Neural cell (in vitro differentiated cells): ENCODE data around the gene ETFA. TPM values are rescaled to one million over a fixed set of nuclear protein-coding genes. Genes with fewer than 3 reads are reported as not detected.

Experiments used
- H2AFZ ChIP-seq: fragments of 200-600, 300-800 bp; sonication (generic), shearing (Covaris generic); 2 replicates; pipeline ENCODE4 v1.6.0; 2014; ENCODE audit warnings: low read depth, mild to moderate bottlenecking, antibody characterized with exemption, low read length, moderate library complexity
- H3F3A ChIP-seq: fragments of 200-600 bp; shearing (Covaris generic); 2 replicates; pipeline ENCODE4 v1.6.1; 2016; ENCODE audit warnings: mild to moderate bottlenecking, moderate library complexity, mixed read lengths, antibody characterized with exemption, low read length; ENCODE audit not compliant: insufficient read depth, poor library complexity, severe bottlenecking
- H3K27ac ChIP-seq: fragments of 200-600, 300-800 bp; sonication (generic), shearing (Covaris generic); 2 replicates; pipeline ENCODE4 v1.5.1; 2014; ENCODE audit warnings: mild to moderate bottlenecking, low read length, moderate library complexity
- H3K27me3 ChIP-seq: fragments of 300-800, 200-600 bp; sonication (generic), shearing (Covaris generic); 2 replicates; pipeline ENCODE4 v1.6.0; 2014; ENCODE audit warnings: mild to moderate bottlenecking, low read depth, low read length, moderate library complexity; ENCODE audit not compliant: insufficient read depth
- H3K36me3 ChIP-seq: fragments of 300-800, 200-600 bp; sonication (generic), shearing (Covaris generic); 2 replicates; pipeline ENCODE4 v1.5.1; 2014; ENCODE audit warnings: mild to moderate bottlenecking, antibody characterized with exemption, low read length, moderate library complexity; ENCODE audit not compliant: insufficient read depth
- H3K4me2 ChIP-seq: fragments of 300-800, 200-600 bp; sonication (generic), shearing (Covaris generic); 2 replicates; pipeline ENCODE4 v1.6.0; 2014; ENCODE audit warnings: mild to moderate bottlenecking, low read length
- H3K4me3 ChIP-seq: fragments of 300-800, 200-600 bp; sonication (generic), shearing (Covaris generic); 2 replicates; pipeline ENCODE4 v1.5.1; 2014; ENCODE audit warnings: mild to moderate bottlenecking, low read length, moderate library complexity
- H3K79me2 ChIP-seq: fragments of 200-600 bp; shearing (Covaris generic); replicated peaks from 2 replicates; pipeline ENCODE4 v1.6.0; 2014; ENCODE audit warnings: mild to moderate bottlenecking, low read length, moderate library complexity; ENCODE audit not compliant: insufficient read depth
- H3K9ac ChIP-seq: fragments of 300-800, 200-600 bp; sonication (generic), shearing (Covaris generic); 2 replicates; pipeline ENCODE4 v1.6.1; 2016; ENCODE audit warnings: mild to moderate bottlenecking, low read length, mixed read lengths
- H3K9me2 ChIP-seq: fragments of 200-600 bp; shearing (Covaris generic); 2 replicates; pipeline ENCODE4 v1.6.1; 2016; ENCODE audit warnings: mild to moderate bottlenecking, low read length, mixed read lengths; ENCODE audit not compliant: insufficient read depth
- H3K9me3 ChIP-seq: fragments of 200-600, 300-800 bp; sonication (generic), shearing (Covaris generic); 2 replicates; pipeline ENCODE4 v1.6.1; 2016; ENCODE audit warnings: mild to moderate bottlenecking, mixed run types, low read length, moderate library complexity, mixed read lengths
- H4K20me1 ChIP-seq: fragments of 200-600 bp; shearing (Covaris generic); 2 replicates; pipeline ENCODE4 v1.6.1; 2016; ENCODE audit warnings: mild to moderate bottlenecking, mixed run types; ENCODE audit not compliant: insufficient read depth
- CTCF ChIP-seq: fragments of 450-650 bp; IDR thresholded peaks from 2 replicates; pipeline ENCODE4 v1.5.1; 2014; ENCODE audit warnings: antibody characterized with exemption, mild to moderate bottlenecking, moderate library complexity; ENCODE audit not compliant: poor library complexity, severe bottlenecking
- EP300 ChIP-seq: fragments of 450-650 bp; conservative IDR thresholded peaks from 2 replicates; pipeline ENCODE4 v1.6.1; 2014; ENCODE audit warnings: antibody characterized with exemption, mild to moderate bottlenecking, moderate library complexity; ENCODE audit not compliant: poor library complexity, severe bottlenecking
- EZH2 ChIP-seq: fragments of 200-600, 300-800 bp; shearing (Covaris generic), sonication (generic); IDR thresholded peaks from 2 replicates; pipeline ENCODE4 v1.6.1; 2014; ENCODE audit warnings: antibody characterized with exemption, low read length, borderline replicate concordance, mild to moderate bottlenecking; ENCODE audit not compliant: insufficient read depth, poor library complexity, severe bottlenecking
- MXI1 ChIP-seq: fragments of 450-650 bp; conservative IDR thresholded peaks from 2 replicates; pipeline ENCODE4 v1.6.1; 2014; ENCODE audit warnings: antibody characterized with exemption, mild to moderate bottlenecking; ENCODE audit not compliant: poor library complexity, severe bottlenecking
- POLR2AphosphoS5 ChIP-seq: IDR thresholded peaks from 2 replicates; pipeline ENCODE4 v1.6.1; 2012
- RAD21 ChIP-seq: fragments of 450-650 bp; conservative IDR thresholded peaks from 2 replicates; pipeline ENCODE4 v1.6.1; 2014; ENCODE audit warnings: antibody characterized with exemption, mild to moderate bottlenecking, moderate library complexity
- REST ChIP-seq: IDR thresholded peaks from 2 replicates; pipeline ENCODE4 v1.6.1; 2012; ENCODE audit warnings: borderline replicate concordance
- SMC3 ChIP-seq: fragments of 450-650 bp; conservative IDR thresholded peaks from 2 replicates; pipeline ENCODE4 v1.6.1; 2014; ENCODE audit warnings: antibody characterized with exemption, mild to moderate bottlenecking, moderate library complexity; ENCODE audit not compliant: poor library complexity
- TAF1 ChIP-seq: IDR thresholded peaks from 2 replicates; pipeline ENCODE4 v1.6.1; 2012; ENCODE audit warnings: low read depth
- polyA plus RNA-seq: library from polyadenylated mRNA; depleted of rRNA; stranded (reverse); fragments of >200 nt; gene quantifications from 2 replicates; pipeline ENCODE4 v1.2.3, GENCODE V29; 2014

Gene ETFA
- polyA plus RNA-seq, 1 donor from 2014 or later = 145 TPM

- no peaks in the 10 kb centered on the region for H4K20me1 ChIP-seq
- no peak overlapping the region for H3K4me2 ChIP-seq
- TF ChIP-seq CTCF = no peak
- no peak for TF ChIP-seq EP300
- TF ChIP-seq POLR2AphosphoS5 = no peak
- TF ChIP-seq MXI1 = no peak
- TF ChIP-seq REST = no peak
- no peak for TF ChIP-seq TAF1
- no peak for TF ChIP-seq SMC3
- no peak for TF ChIP-seq EZH2
- no peak overlapping the region for H3K9ac ChIP-seq
- no peak overlapping the region for H3K27ac ChIP-seq
- no peaks in the 10 kb centered on the region for H3K36me3 ChIP-seq
- H2AFZ ChIP-seq = no peak overlapping the region
- no peak overlapping the region for H3K4me3 ChIP-seq
- H3K27me3 ChIP-seq = no peaks in the 10 kb centered on the region
- no peaks in the 10 kb centered on the region for H3K9me2 ChIP-seq
- H3F3A ChIP-seq = no peaks in the 10 kb centered on the region
- H3K79me2 ChIP-seq = no peaks in the 10 kb centered on the region
- no peaks in the 10 kb centered on the region for H3K9me3 ChIP-seq
Observed at GRCh38 chr15:76252249-76252648, 59.0 kb downstream of the ETFA start.

- Histone ChIP-seq H3K9me3 (no peaks in the 10 kb centered on the region), H3K36me3 (no peaks in the 10 kb centered on the region), H3F3A (no peaks in the 10 kb centered on the region), H3K9ac (no peak overlapping the region), H2AFZ (no peak overlapping the region), H3K9me2 (no peaks in the 10 kb centered on the region), H3K79me2 (no peaks in the 10 kb centered on the region), H3K4me2 (no peak overlapping the region), H4K20me1 (no peaks in the 10 kb centered on the region), H3K4me3 (no peak overlapping the region), H3K27ac (no peak overlapping the region), H3K27me3 (no peaks in the 10 kb centered on the region)
- no peak for TF ChIP-seq SMC3
- no peak for TF ChIP-seq EP300
- TF ChIP-seq EZH2 = no peak
- no peak for TF ChIP-seq POLR2AphosphoS5
- no peak for TF ChIP-seq RAD21
- TF ChIP-seq CTCF = no peak
- no peak for TF ChIP-seq TAF1
- no peak for TF ChIP-seq REST
- TF ChIP-seq MXI1 = no peak
Observed at GRCh38 chr15:76251717-76252116, 59.6 kb downstream of the ETFA start.
